WTC11 (cell line): ENCODE measurements around the gene QKI.

ENCODE experiments used
- ATF3 ChIP-seq: sonication (generic); formaldehyde crosslinking; conservative IDR thresholded peaks from 2 replicates; pipeline ENCODE4 v1.8.1; 2022; ENCODE audit warnings: mild to moderate bottlenecking, missing genetic modification reagents
- CREB1 ChIP-seq: sonication (generic); formaldehyde crosslinking; IDR thresholded peaks from 2 replicates; pipeline ENCODE4 v1.8.0; 2023; ENCODE audit warnings: mild to moderate bottlenecking, missing genetic modification reagents
- CTCF ChIP-seq: fragments of 200-600 bp; IDR thresholded peaks from 2 replicates; pipeline ENCODE4 v1.8.0; 2022; ENCODE audit warnings: antibody characterized with exemption
- E2F1 ChIP-seq: sonication (generic); formaldehyde crosslinking; IDR thresholded peaks from 2 replicates; pipeline ENCODE4 v1.8.0; 2022; ENCODE audit warnings: mild to moderate bottlenecking, missing genetic modification reagents
- E2F4 ChIP-seq: sonication (generic); formaldehyde crosslinking; IDR thresholded peaks from 2 replicates; pipeline ENCODE4 v1.8.1; 2022; ENCODE audit warnings: low read depth, mild to moderate bottlenecking, moderate library complexity, missing genetic modification reagents, borderline replicate concordance
- ETV6 ChIP-seq: sonication (generic); formaldehyde crosslinking; IDR thresholded peaks from 2 replicates; pipeline ENCODE4 v1.8.1; 2022; ENCODE audit warnings: mild to moderate bottlenecking, missing genetic modification reagents
- FOXJ3 ChIP-seq: sonication (generic); formaldehyde crosslinking; IDR thresholded peaks from 2 replicates; pipeline ENCODE4 v1.9.0; 2021; ENCODE audit warnings: missing genetic modification reagents, mild to moderate bottlenecking, borderline replicate concordance

- TF ChIP-seq ETV6 (CRISPR knock-in tag) (no peak), ATF3 (CRISPR knock-in tag) (no peak), FOXJ3 (CRISPR knock-in tag) (no peak), CREB1 (CRISPR knock-in tag) (no peak), E2F4 (CRISPR knock-in tag) (no peak), CTCF (no peak), E2F1 (CRISPR knock-in tag) (no peak)
Observed at GRCh38 chr6:163487606-163488005, 73.1 kb downstream of the QKI start.
